GM23338 (cell line): ENCODE results near the gene ZNF638. TPM values are rescaled to one million over a fixed set of nuclear protein-coding genes. Genes with fewer than 3 reads are reported as not detected.

Experiments used
- ATAC-seq: fragments of 200-7000 bp; cut with Tn5 transposase; 3 replicates; pipeline ENCODE4 v1.9.1; 2020
- DNase-seq: peaks from one replicate; pipeline ENCODE4 v3.0.0-alpha.2; 2015; ENCODE audit warnings: low spot score
- H2AFZ ChIP-seq: fragments of 200-600 bp; sonication (generic); 2 replicates; pipeline ENCODE4 v1.8.0; 2016; ENCODE audit warnings: antibody characterized with exemption, mild to moderate bottlenecking, moderate library complexity
- H3F3A ChIP-seq: fragments of 200-600 bp; sonication (generic); replicated peaks from 2 replicates; pipeline ENCODE4 v1.8.0; 2017; ENCODE audit warnings: antibody characterized with exemption, mixed run types, low read depth
- H3K27ac ChIP-seq: fragments of 200-600 bp; sonication (generic); 2 replicates; pipeline ENCODE4 v1.6.1; 2016; ENCODE audit warnings: low read depth
- H3K27me3 ChIP-seq: fragments of 200-600 bp; sonication (generic); 2 replicates; pipeline ENCODE4 v1.8.0; 2016; ENCODE audit warnings: mild to moderate bottlenecking, mixed run types, moderate library complexity; ENCODE audit not compliant: insufficient read depth
- H3K36me3 ChIP-seq: fragments of 200-600 bp; sonication (generic); 2 replicates; pipeline ENCODE4 v1.8.0; 2016; ENCODE audit warnings: mild to moderate bottlenecking; ENCODE audit not compliant: insufficient read depth
- H3K4me1 ChIP-seq: fragments of 200-600 bp; sonication (generic); 2 replicates; pipeline ENCODE4 v1.8.0; 2016; ENCODE audit warnings: mild to moderate bottlenecking, moderate library complexity; ENCODE audit not compliant: insufficient read depth
- H3K4me2 ChIP-seq: fragments of 200-600 bp; sonication (generic); 2 replicates; pipeline ENCODE4 v1.7.1; 2017; ENCODE audit warnings: mixed run types
- H3K4me3 ChIP-seq: fragments of 200-600 bp; sonication (generic); 2 replicates; pipeline ENCODE4 v1.6.1; 2016; ENCODE audit warnings: mixed run types
- H3K79me2 ChIP-seq: fragments of 200-600 bp; sonication (generic); replicated peaks from 2 replicates; pipeline ENCODE4 v1.8.0; 2017; ENCODE audit warnings: mild to moderate bottlenecking; ENCODE audit not compliant: insufficient read depth
- H3K9me2 ChIP-seq: fragments of 200-600 bp; sonication (generic); 2 replicates; pipeline ENCODE4 v1.8.0; 2017; ENCODE audit not compliant: insufficient read depth
- H4K20me1 ChIP-seq: fragments of 200-600 bp; sonication (generic); replicated peaks from 2 replicates; pipeline ENCODE4 v1.8.0; 2017; ENCODE audit warnings: mild to moderate bottlenecking; ENCODE audit not compliant: insufficient read depth
- H3K27ac Mint-ChIP-seq: 2 replicates; pipeline ENCODE4 v1.8.0; 2020; ENCODE audit warnings: inconsistent platforms, mild to moderate bottlenecking, moderate library complexity, mixed read lengths
- H3K27me3 Mint-ChIP-seq: 3 replicates; pipeline ENCODE4 v1.8.0; 2022; ENCODE audit warnings: low read depth, mild to moderate bottlenecking, moderate library complexity, mixed read lengths, inconsistent platforms; ENCODE audit not compliant: insufficient read depth, poor library complexity
- H3K36me3 Mint-ChIP-seq: 3 replicates; pipeline ENCODE4 v1.8.0; 2021; ENCODE audit warnings: low read depth, mild to moderate bottlenecking, inconsistent platforms, moderate library complexity, mixed read lengths
- H3K4me1 Mint-ChIP-seq: 3 replicates; pipeline ENCODE4 v1.8.0; 2020; ENCODE audit warnings: mild to moderate bottlenecking, inconsistent platforms, mixed read lengths
- H3K4me3 Mint-ChIP-seq: 3 replicates; pipeline ENCODE4 v1.8.0; 2021; ENCODE audit warnings: moderate library complexity, mild to moderate bottlenecking, inconsistent platforms, mixed read lengths
- H3K9me3 Mint-ChIP-seq: 3 replicates; pipeline ENCODE4 v1.8.0; 2020; ENCODE audit warnings: moderate library complexity, mild to moderate bottlenecking, inconsistent platforms, mixed read lengths
- CREB1 ChIP-seq: fragments of 250-450 bp; sonication (Bioruptor Pico); IDR thresholded peaks from 2 replicates; pipeline ENCODE4 v1.5.0; 2020; ENCODE audit warnings: low read depth, mild to moderate bottlenecking, moderate library complexity
- ETS1 ChIP-seq: IDR thresholded peaks from 2 replicates; pipeline ENCODE4 v1.6.1; 2016; ENCODE audit warnings: antibody characterized with exemption
- EZH2 ChIP-seq: fragments of 200-600 bp; sonication (generic); IDR thresholded peaks from one replicate; pipeline ENCODE4 v1.8.0; 2017; ENCODE audit warnings: antibody characterized with exemption, mild to moderate bottlenecking, low read depth; ENCODE audit not compliant: unreplicated experiment
- EZH2phosphoT487 ChIP-seq: fragments of 200-600 bp; sonication (generic); IDR thresholded peaks from one replicate; pipeline ENCODE4 v1.8.1; 2018; ENCODE audit warnings: antibody characterized with exemption; ENCODE audit not compliant: unreplicated experiment
- JUNB ChIP-seq: IDR thresholded peaks from one replicate; pipeline ENCODE4 v1.6.1; 2016; ENCODE audit warnings: antibody characterized with exemption; ENCODE audit not compliant: unreplicated experiment
- NANOG ChIP-seq: IDR thresholded peaks from 2 replicates; pipeline ENCODE4 v1.6.1; 2016; ENCODE audit warnings: antibody characterized with exemption, borderline replicate concordance
- POLR2AphosphoS5 ChIP-seq: IDR thresholded peaks from 2 replicates; pipeline ENCODE4 v1.6.1; 2016; ENCODE audit warnings: antibody characterized with exemption, low read depth
- STAT1 ChIP-seq: IDR thresholded peaks from one replicate; pipeline ENCODE4 v1.6.1; 2016; ENCODE audit warnings: antibody characterized with exemption; ENCODE audit not compliant: unreplicated experiment
- ZNF114 ChIP-seq: fragments of 250-450 bp; sonication (Bioruptor Pico); IDR thresholded peaks from 2 replicates; pipeline ENCODE4 v1.5.0; 2020; ENCODE audit warnings: mild to moderate bottlenecking, moderate library complexity
- ZNF331 ChIP-seq: fragments of 250-450 bp; sonication (Bioruptor Pico); IDR thresholded peaks from 2 replicates; pipeline ENCODE4 v1.5.0; 2020; ENCODE audit warnings: low read depth, mild to moderate bottlenecking, moderate library complexity
- polyA plus RNA-seq: library from polyadenylated mRNA; unstranded; fragments of >200 nt; fragmentation: Nextera tagmentation; extraction: Ambion mirVana; gene quantifications from 2 replicates; pipeline ENCODE4 v1.2.1, GENCODE V29; 2016
- total RNA-seq: library from RNA; depleted of rRNA; stranded (reverse); fragments of >200 nt; shearing (Covaris generic); gene quantifications from 2 replicates; pipeline ENCODE4 v1.2.3, GENCODE V29; 2014
- TF ChIP-seq, protein P1 (sequence below), 2 experiments: fragments of 200-600 bp in 1 of 2; sonication (generic) in 1 of 2; conservative IDR thresholded peaks; 2 replicates each; pipeline versions ENCODE4 v1.5.1 to v1.6.1; 2016 to 2017; ENCODE audit warnings: antibody characterized with exemption in 2 of 2, low read depth in 2 of 2, mild to moderate bottlenecking in 2 of 2, moderate library complexity in 1 of 2
- TF ChIP-seq, protein P2 (sequence below): IDR thresholded peaks from one replicate; pipeline ENCODE4 v1.6.1; 2018; ENCODE audit warnings: antibody characterized with exemption; ENCODE audit not compliant: unreplicated experiment

The ZNF638 gene
- total and polyA plus RNA-seq, 2 experiments from 2014 or later = 185 to 190 TPM

GRCh38 chr2:71477231-71477691, 145.7 kb downstream of the ZNF638 start:
- TF ChIP-seq ZNF331 (no peak), NANOG (no peak), CREB1 (CRISPR knock-in tag) (no peak), STAT1 (no peak), EZH2 (no peak), POLR2AphosphoS5 (no peak), JUNB (no peak)
- H3K4me1 Mint-ChIP-seq = peaks cover 26% of the 10 kb centered on the region
- Histone ChIP-seq H4K20me1 (no peaks in the 10 kb centered on the region), H3K27me3 (no peaks in the 10 kb centered on the region), H3K27ac (no peak overlapping the region), H3K4me2 (no peak overlapping the region), H2AFZ (no peak overlapping the region), H3K79me2 (no peaks in the 10 kb centered on the region), H3K9me2 (no peaks in the 10 kb centered on the region), H3K4me1 (no peaks in the 10 kb centered on the region), H3K4me3 (no peak overlapping the region), H3K36me3 (no peaks in the 10 kb centered on the region), H3F3A (no peaks in the 10 kb centered on the region)
- no peak overlapping the region for H3K27ac Mint-ChIP-seq
- H3K27me3 Mint-ChIP-seq = peaks cover 5% of the 10 kb centered on the region
- DNase-seq (no peak), ATAC-seq (no peak; the same call in 2 of the 3 replicates)
- 0 out of 3 replicates have a peak, but pooled peaks cover 3% of the 10 kb centered on the region for H3K9me3 Mint-ChIP-seq
- peaks cover 5% of the 10 kb centered on the region; the same call in 2 of the 3 replicates for H3K36me3 Mint-ChIP-seq
- no peak overlapping the region for H3K4me3 Mint-ChIP-seq

- Mint-ChIP-seq H3K9me3 (0 out of 3 replicates have a peak, but pooled peaks cover 3% of the 10 kb centered on the region), H3K36me3 (peaks cover 6% of the 10 kb centered on the region; the same call in 2 of the 3 replicates), H3K4me3 (no peak overlapping the region), H3K4me1 (peaks cover 28% of the 10 kb centered on the region), H3K27me3 (peaks cover 5% of the 10 kb centered on the region), H3K27ac (no peak overlapping the region)
- Histone ChIP-seq H3K79me2 (no peaks in the 10 kb centered on the region), H3K4me1 (no peaks in the 10 kb centered on the region), H4K20me1 (no peaks in the 10 kb centered on the region), H2AFZ (no peak overlapping the region), H3K27me3 (no peaks in the 10 kb centered on the region), H3K27ac (no peak overlapping the region), H3F3A (no peaks in the 10 kb centered on the region), H3K4me3 (no peak overlapping the region), H3K36me3 (no peaks in the 10 kb centered on the region), H3K4me2 (no peak overlapping the region), H3K9me2 (no peaks in the 10 kb centered on the region)
- DNase-seq (no peak), ATAC-seq (no peak)
- TF ChIP-seq STAT1 = no peak
- TF ChIP-seq EZH2phosphoT487 = no peak
- no peak for TF ChIP-seq CREB1 (CRISPR knock-in tag)
- TF ChIP-seq, protein P1, sequence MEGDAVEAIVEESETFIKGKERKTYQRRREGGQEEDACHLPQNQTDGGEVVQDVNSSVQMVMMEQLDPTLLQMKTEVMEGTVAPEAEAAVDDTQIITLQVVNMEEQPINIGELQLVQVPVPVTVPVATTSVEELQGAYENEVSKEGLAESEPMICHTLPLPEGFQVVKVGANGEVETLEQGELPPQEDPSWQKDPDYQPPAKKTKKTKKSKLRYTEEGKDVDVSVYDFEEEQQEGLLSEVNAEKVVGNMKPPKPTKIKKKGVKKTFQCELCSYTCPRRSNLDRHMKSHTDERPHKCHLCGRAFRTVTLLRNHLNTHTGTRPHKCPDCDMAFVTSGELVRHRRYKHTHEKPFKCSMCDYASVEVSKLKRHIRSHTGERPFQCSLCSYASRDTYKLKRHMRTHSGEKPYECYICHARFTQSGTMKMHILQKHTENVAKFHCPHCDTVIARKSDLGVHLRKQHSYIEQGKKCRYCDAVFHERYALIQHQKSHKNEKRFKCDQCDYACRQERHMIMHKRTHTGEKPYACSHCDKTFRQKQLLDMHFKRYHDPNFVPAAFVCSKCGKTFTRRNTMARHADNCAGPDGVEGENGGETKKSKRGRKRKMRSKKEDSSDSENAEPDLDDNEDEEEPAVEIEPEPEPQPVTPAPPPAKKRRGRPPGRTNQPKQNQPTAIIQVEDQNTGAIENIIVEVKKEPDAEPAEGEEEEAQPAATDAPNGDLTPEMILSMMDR (conservative IDR thresholded peaks at IDR 0.05; ENCODE audit: low read depth in 2 of 2) = no peak
- no peak for TF ChIP-seq POLR2AphosphoS5
- TF ChIP-seq NANOG = no peak
- no peak for TF ChIP-seq ETS1
- TF ChIP-seq EZH2 = no peak
- TF ChIP-seq, protein P2, sequence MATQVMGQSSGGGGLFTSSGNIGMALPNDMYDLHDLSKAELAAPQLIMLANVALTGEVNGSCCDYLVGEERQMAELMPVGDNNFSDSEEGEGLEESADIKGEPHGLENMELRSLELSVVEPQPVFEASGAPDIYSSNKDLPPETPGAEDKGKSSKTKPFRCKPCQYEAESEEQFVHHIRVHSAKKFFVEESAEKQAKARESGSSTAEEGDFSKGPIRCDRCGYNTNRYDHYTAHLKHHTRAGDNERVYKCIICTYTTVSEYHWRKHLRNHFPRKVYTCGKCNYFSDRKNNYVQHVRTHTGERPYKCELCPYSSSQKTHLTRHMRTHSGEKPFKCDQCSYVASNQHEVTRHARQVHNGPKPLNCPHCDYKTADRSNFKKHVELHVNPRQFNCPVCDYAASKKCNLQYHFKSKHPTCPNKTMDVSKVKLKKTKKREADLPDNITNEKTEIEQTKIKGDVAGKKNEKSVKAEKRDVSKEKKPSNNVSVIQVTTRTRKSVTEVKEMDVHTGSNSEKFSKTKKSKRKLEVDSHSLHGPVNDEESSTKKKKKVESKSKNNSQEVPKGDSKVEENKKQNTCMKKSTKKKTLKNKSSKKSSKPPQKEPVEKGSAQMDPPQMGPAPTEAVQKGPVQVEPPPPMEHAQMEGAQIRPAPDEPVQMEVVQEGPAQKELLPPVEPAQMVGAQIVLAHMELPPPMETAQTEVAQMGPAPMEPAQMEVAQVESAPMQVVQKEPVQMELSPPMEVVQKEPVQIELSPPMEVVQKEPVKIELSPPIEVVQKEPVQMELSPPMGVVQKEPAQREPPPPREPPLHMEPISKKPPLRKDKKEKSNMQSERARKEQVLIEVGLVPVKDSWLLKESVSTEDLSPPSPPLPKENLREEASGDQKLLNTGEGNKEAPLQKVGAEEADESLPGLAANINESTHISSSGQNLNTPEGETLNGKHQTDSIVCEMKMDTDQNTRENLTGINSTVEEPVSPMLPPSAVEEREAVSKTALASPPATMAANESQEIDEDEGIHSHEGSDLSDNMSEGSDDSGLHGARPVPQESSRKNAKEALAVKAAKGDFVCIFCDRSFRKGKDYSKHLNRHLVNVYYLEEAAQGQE = no peak
- no peak for TF ChIP-seq ZNF114 (CRISPR knock-in tag)
These were observed 147.2 kb downstream of the ZNF638 start for GRCh38 chr2:71478806-71479205.
